Trophoblast cell (in vitro differentiated cells and primary cell): ENCODE data around the gene TMEM234.

Experiments
- DNase-seq, 2 donors: peaks; one replicate each; pipeline ENCODE4 v3.0.0-alpha.2; 2016
- H2AFZ ChIP-seq: 2 replicates; pipeline ENCODE4 v1.6.1; 2013; ENCODE audit warnings: low read length, moderate library complexity, mild to moderate bottlenecking; ENCODE audit not compliant: insufficient read depth, poor library complexity
- H2AK5ac ChIP-seq: 2 replicates; pipeline ENCODE4 v1.6.1; 2013; ENCODE audit warnings: mild to moderate bottlenecking, low read length
- H2BK120ac ChIP-seq: 2 replicates; pipeline ENCODE4 v1.6.1; 2013; ENCODE audit warnings: low read length, mild to moderate bottlenecking, moderate library complexity; ENCODE audit not compliant: insufficient read depth, poor library complexity
- H2BK12ac ChIP-seq: 2 replicates; pipeline ENCODE4 v1.6.1; 2013; ENCODE audit warnings: mild to moderate bottlenecking, low read length, moderate library complexity
- H2BK5ac ChIP-seq: 2 replicates; pipeline ENCODE4 v1.6.1; 2013; ENCODE audit warnings: low read length, low read depth, moderate library complexity, mild to moderate bottlenecking; ENCODE audit not compliant: poor library complexity
- H3K14ac ChIP-seq: 2 replicates; pipeline ENCODE4 v1.6.1; 2013; ENCODE audit warnings: mild to moderate bottlenecking, low read length
- H3K18ac ChIP-seq: 2 replicates; pipeline ENCODE4 v1.6.1; 2013; ENCODE audit warnings: mild to moderate bottlenecking, low read length
- H3K23ac ChIP-seq: 2 replicates; pipeline ENCODE4 v1.6.1; 2013; ENCODE audit warnings: low read length
- H3K27ac ChIP-seq: 2 replicates; pipeline ENCODE4 v1.5.1; 2013; ENCODE audit warnings: low read depth, mild to moderate bottlenecking, inconsistent platforms, low read length, moderate library complexity
- H3K27me3 ChIP-seq: 2 replicates; pipeline ENCODE4 v1.6.1; 2013; ENCODE audit warnings: inconsistent platforms, mild to moderate bottlenecking, low read length, moderate library complexity; ENCODE audit not compliant: insufficient read depth
- H3K36me3 ChIP-seq, 2 experiments: 1 replicate in 1 of 2; 2 replicates in 1 of 2; pipeline ENCODE4 v1.6.1; 2013; ENCODE audit warnings: low read length in 2 of 2, mild to moderate bottlenecking in 2 of 2, moderate library complexity in 1 of 2; ENCODE audit not compliant: insufficient read depth in 2 of 2, control insufficient read depth in 1 of 2
- H3K4ac ChIP-seq: 2 replicates; pipeline ENCODE4 v1.6.1; 2013; ENCODE audit warnings: low read depth, mild to moderate bottlenecking, low read length, moderate library complexity
- H3K4me1 ChIP-seq, 2 experiments: 1 replicate in 1 of 2; 2 replicates in 1 of 2; pipeline ENCODE4 v1.6.1; 2013; ENCODE audit warnings: low read length in 2 of 2, mild to moderate bottlenecking in 2 of 2, moderate library complexity in 1 of 2; ENCODE audit not compliant: insufficient read depth in 2 of 2, control insufficient read depth in 1 of 2
- H3K4me2 ChIP-seq: 2 replicates; pipeline ENCODE4 v1.6.1; 2013; ENCODE audit warnings: inconsistent platforms, mild to moderate bottlenecking, low read length, moderate library complexity
- H3K4me3 ChIP-seq: 2 replicates; pipeline ENCODE4 v1.5.1; 2013; ENCODE audit warnings: mild to moderate bottlenecking, low read depth, low read length, inconsistent platforms
- H3K79me1 ChIP-seq: one replicate; pipeline ENCODE4 v1.6.1; 2013; ENCODE audit warnings: low read length
- H3K79me2 ChIP-seq: 2 replicates; pipeline ENCODE4 v1.6.1; 2013; ENCODE audit warnings: low read length, mild to moderate bottlenecking; ENCODE audit not compliant: control insufficient read depth, insufficient read depth, poor library complexity
- H3K9ac ChIP-seq: 2 replicates; pipeline ENCODE4 v1.6.1; 2013; ENCODE audit warnings: mild to moderate bottlenecking, low read length
- H3K9me3 ChIP-seq: 2 replicates; pipeline ENCODE4 v1.6.1; 2013; ENCODE audit warnings: low read depth, mild to moderate bottlenecking, control low read depth, inconsistent platforms, low read length; ENCODE audit not compliant: insufficient read depth
- H4K12ac ChIP-seq: 2 replicates; pipeline ENCODE4 v1.6.1; 2013; ENCODE audit warnings: low read depth, mild to moderate bottlenecking, low read length, moderate library complexity
- H4K8ac ChIP-seq: 2 replicates; pipeline ENCODE4 v1.6.1; 2013; ENCODE audit warnings: low read depth, mild to moderate bottlenecking, low read length, moderate library complexity
- H4K91ac ChIP-seq: one replicate; pipeline ENCODE4 v1.6.1; 2013; ENCODE audit warnings: low read depth, mild to moderate bottlenecking, low read length, moderate library complexity
- WGBS: extraction: QIAGEN DNeasy Blood & Tissue Kit; methylation state at CpG from one replicate; pipeline ENCODE4 v1.1.7; 2013; ENCODE audit warnings: missing lambda C conversion rate; ENCODE audit not compliant: insufficient read length, insufficient coverage; ENCODE audit errors: extremely low coverage; 5-methylcytosine and 5-hydroxymethylcytosine counted together

Gene TMEM234

DNA sequence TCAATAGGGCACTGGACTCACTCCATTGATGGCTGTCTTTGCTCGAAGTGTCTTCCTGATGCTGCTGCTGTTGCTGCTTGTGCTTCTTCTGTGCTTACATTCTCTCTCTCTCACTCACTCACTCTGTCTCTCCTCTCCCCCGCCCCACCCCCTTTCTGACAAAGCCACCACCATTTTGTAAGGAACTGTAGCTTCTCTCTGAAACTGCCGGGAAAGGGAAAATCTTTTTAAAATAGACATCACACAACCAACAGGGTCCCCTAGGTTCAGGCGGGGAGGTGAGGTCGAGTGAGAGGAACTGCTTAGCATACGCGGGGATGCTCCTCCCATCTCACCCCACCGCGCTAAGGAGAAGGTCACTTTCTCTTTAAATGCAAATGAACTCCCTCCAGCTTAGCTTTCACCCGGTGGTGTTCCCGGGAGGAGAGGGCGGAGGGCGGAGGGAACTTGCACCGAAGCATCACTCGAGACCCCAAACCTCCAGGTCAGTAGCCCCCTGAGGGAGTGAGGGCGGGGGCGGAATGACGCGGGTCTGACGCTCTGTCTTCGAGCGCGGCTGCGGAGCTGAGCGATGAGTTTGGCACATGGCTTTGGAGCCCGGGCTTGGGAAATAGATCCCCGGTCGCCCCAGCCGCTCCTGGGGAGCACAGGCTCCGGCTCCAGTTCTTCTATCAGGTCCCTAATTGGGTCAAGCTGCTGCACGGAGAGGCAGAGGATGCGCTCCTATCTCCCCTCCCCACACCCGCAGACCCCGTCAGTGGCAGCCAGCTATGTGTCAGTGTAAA, 21.7 kb downstream of the TMEM234 start, which contains the start of gene CCDC28B:
TSS of gene CCDC28B (plus strand) at position 370 of the 785 bp plus-strand sequence. CDS start 1,341 bp downstream, outside the sequence.
- peak within 1 kb of the TSS; percentile 82 for H2AFZ ChIP-seq
- no peak within 1 kb of the TSS for H3K27ac ChIP-seq
- H3K9me3 ChIP-seq: no peaks in the 10 kb centered on the region
- no peak within 1 kb of the TSS for H3K18ac ChIP-seq
- no peak within 1 kb of the TSS for H3K23ac ChIP-seq
- H2AK5ac ChIP-seq: no peak within 1 kb of the TSS
- H3K27me3 ChIP-seq: no peaks in the 10 kb centered on the region
- H2BK120ac ChIP-seq: peak within 1 kb of the TSS; percentile 3
- peaks cover 17 to 25% of the 10 kb centered on the region in 2 experiments for H3K36me3 ChIP-seq
- no peak within 1 kb of the TSS for H2BK5ac ChIP-seq
- peak within 1 kb of the TSS; percentile 67 for H3K4me3 ChIP-seq
- H3K4ac ChIP-seq: no peak within 1 kb of the TSS
- no peaks in the 10 kb centered on the region for H3K79me2 ChIP-seq
- no peak within 1 kb of the TSS for H2BK12ac ChIP-seq
- H3K79me1 ChIP-seq: peaks cover 13% of the 10 kb centered on the region
- peak within 1 kb of the TSS; percentile 7 for H3K9ac ChIP-seq
- peaks cover 10% of the 10 kb centered on the region in 2 experiments for H3K4me1 ChIP-seq
- no CpG with 5 or more reads among the region's 34 CpGs for WGBS
- peak; percentile 49 to 50 for DNase-seq
- H4K12ac ChIP-seq: no peak within 1 kb of the TSS
- peak within 1 kb of the TSS; percentile 94 for H3K4me2 ChIP-seq
- no peak within 1 kb of the TSS for H3K14ac ChIP-seq
- no peak within 1 kb of the TSS for H4K91ac ChIP-seq
- peak within 1 kb of the TSS; percentile 32 for H4K8ac ChIP-seq

- Histone ChIP-seq H3K27me3 (no peaks in the 10 kb centered on the region), H3K27ac (no peak overlapping the region), H3K4me2 (peak overlapping the region; percentile 94), H3K18ac (no peak overlapping the region), H3K14ac (no peak overlapping the region), H3K79me1 (peaks cover 9% of the 10 kb centered on the region), H2BK5ac (no peak overlapping the region), H2BK120ac (no peak overlapping the region), H3K36me3 (peaks cover 25 to 33% of the 10 kb centered on the region in 2 experiments), H3K79me2 (no peaks in the 10 kb centered on the region), H4K8ac (no peak overlapping the region), H3K4ac (no peak overlapping the region), H3K4me1 (peaks cover 6% of the 10 kb centered on the region in 2 experiments), H2AFZ (no peak overlapping the region), H3K23ac (no peak overlapping the region), H3K9ac (no peak overlapping the region), H3K9me3 (no peaks in the 10 kb centered on the region), H4K12ac (no peak overlapping the region), H4K91ac (no peak overlapping the region), H2BK12ac (no peak overlapping the region), H3K4me3 (no peak overlapping the region), H2AK5ac (no peak overlapping the region)
- DNase-seq: no peak
- WGBS: no CpG with 5 or more reads among the region's 6 CpGs
These were observed 22.5 kb downstream of the TMEM234 start for GRCh38 chr1:32199717-32200072.

DNA sequence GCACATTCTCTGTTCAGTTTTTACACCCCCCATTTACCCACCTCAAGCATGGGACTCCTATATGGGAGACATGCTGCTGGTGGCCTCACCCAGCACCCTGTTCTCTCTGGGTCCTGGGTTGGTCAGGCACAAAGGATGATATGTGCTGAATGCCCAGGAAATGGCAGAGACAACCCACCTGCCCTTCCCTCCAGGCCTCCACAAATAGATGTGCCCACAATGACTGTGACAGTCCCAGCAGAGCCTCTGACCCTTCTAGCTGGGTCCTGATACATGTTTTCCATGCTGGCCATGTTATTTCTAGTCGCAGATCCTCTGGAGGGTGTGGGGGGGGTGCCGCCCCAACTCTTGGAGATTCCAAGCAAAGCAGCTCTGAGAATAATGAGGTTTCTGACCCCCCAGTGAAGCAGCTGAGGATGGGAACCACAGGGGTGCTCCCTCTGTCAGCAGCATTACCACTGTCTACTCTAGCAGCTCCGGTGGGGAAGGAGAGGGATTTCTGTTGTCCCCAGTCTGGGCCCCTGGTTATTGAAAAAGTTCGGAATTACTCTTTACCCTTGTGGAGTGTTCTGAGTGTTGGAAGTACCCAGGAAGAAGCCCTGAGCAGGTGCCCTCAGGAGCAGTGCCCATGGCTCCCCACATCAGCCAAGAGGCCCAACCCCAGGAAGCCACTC, 23.0 kb downstream of the TMEM234 start:
- Histone ChIP-seq H4K91ac (no peak overlapping the region), H2BK120ac (no peak overlapping the region), H3K4me1 (peaks cover 6% of the 10 kb centered on the region in 2 experiments), H2AFZ (no peak overlapping the region), H4K8ac (no peak overlapping the region), H3K79me2 (no peaks in the 10 kb centered on the region), H2AK5ac (no peak overlapping the region), H2BK5ac (no peak overlapping the region), H3K14ac (no peak overlapping the region), H3K23ac (no peak overlapping the region), H3K27ac (no peak overlapping the region), H4K12ac (no peak overlapping the region), H3K79me1 (peaks cover 9% of the 10 kb centered on the region), H3K4me2 (no peak overlapping the region), H3K9ac (no peak overlapping the region), H3K27me3 (no peaks in the 10 kb centered on the region), H3K36me3 (peaks cover 27 to 38% of the 10 kb centered on the region in 2 experiments), H3K4ac (no peak overlapping the region), H3K18ac (no peak overlapping the region), H2BK12ac (no peak overlapping the region), H3K4me3 (no peak overlapping the region), H3K9me3 (no peaks in the 10 kb centered on the region)
- WGBS: no CpG with 5 or more reads among the region's 4 CpGs
- no peak for DNase-seq

- no peak overlapping the region for H3K9ac ChIP-seq
- H2AFZ ChIP-seq: no peak overlapping the region
- peaks cover 6% of the 10 kb centered on the region in 2 experiments for H3K4me1 ChIP-seq
- peaks cover 35 to 44% of the 10 kb centered on the region in 2 experiments for H3K36me3 ChIP-seq
- no peak overlapping the region for H4K91ac ChIP-seq
- H2BK120ac ChIP-seq: no peak overlapping the region
- H3K4me3 ChIP-seq: no peak overlapping the region
- H3K18ac ChIP-seq: no peak overlapping the region
- H3K27ac ChIP-seq: no peak overlapping the region
- no CpG with 5 or more reads among the region's 3 CpGs for WGBS
- H2BK5ac ChIP-seq: no peak overlapping the region
- DNase-seq: no peak
- H3K23ac ChIP-seq: no peak overlapping the region
- H3K9me3 ChIP-seq: no peaks in the 10 kb centered on the region
- H3K27me3 ChIP-seq: no peaks in the 10 kb centered on the region
- H2AK5ac ChIP-seq: no peak overlapping the region
- H2BK12ac ChIP-seq: no peak overlapping the region
- no peak overlapping the region for H4K12ac ChIP-seq
- H3K79me2 ChIP-seq: no peaks in the 10 kb centered on the region
- no peak overlapping the region for H3K4me2 ChIP-seq
- H4K8ac ChIP-seq: no peak overlapping the region
- H3K14ac ChIP-seq: no peak overlapping the region
- no peak overlapping the region for H3K4ac ChIP-seq
- H3K79me1 ChIP-seq: peaks cover 9% of the 10 kb centered on the region
These were observed 23.7 kb downstream of the TMEM234 start for GRCh38 chr1:32198237-32199042.
